ENCODE data around the gene KIRREL3.
A peak's percentile ranks its signal among the peaks of the same experiment; 100 is the strongest.

Gene KIRREL3

GRCh38 chr11:126790550-126791081 lies 210.0 kb downstream of the KIRREL3 start:
- DNase-seq (ENCODE audit: low read depth) = peak; percentile 90
- peak; percentile 48 for TF ChIP-seq CTCF (IDR thresholded peaks at IDR 0.05; ENCODE audit: control insufficient read depth, insufficient read depth, low read depth, low read length, missing control alignments)

GRCh38 chr11:126782810-126783209 lies 217.8 kb downstream of the KIRREL3 start:
- no peak overlapping the region for H3K4me3 ChIP-seq (ENCODE audit: control insufficient read depth, low read depth, low read length)
- DNase-seq (ENCODE audit: low read depth) = no peak
- TF ChIP-seq CTCF (IDR thresholded peaks at IDR 0.05; ENCODE audit: control insufficient read depth, insufficient read depth, low read depth, low read length, missing control alignments) = no peak

More at GRCh38 chr11:126790550-126791081, 210.0 kb downstream of the KIRREL3 start:
- no peak overlapping the region for H3K4me3 ChIP-seq (ENCODE audit: control insufficient read depth, low read depth, low read length)

- TF ChIP-seq CTCF (IDR thresholded peaks at IDR 0.05; ENCODE audit: control insufficient read depth, insufficient read depth, low read depth, low read length, missing control alignments) = no peak
Observed at GRCh38 chr11:126781942-126782341, 218.6 kb downstream of the KIRREL3 start.

GRCh38 chr11:126776119-126776518 lies 224.5 kb downstream of the KIRREL3 start:
- DNase-seq (ENCODE audit: low read depth) = no peak
- H3K4me3 ChIP-seq (ENCODE audit: control insufficient read depth, low read depth, low read length) = no peak overlapping the region
- TF ChIP-seq CTCF (IDR thresholded peaks at IDR 0.05; ENCODE audit: control insufficient read depth, insufficient read depth, low read depth, low read length, missing control alignments) = no peak

More at GRCh38 chr11:126781942-126782341, 218.6 kb downstream of the KIRREL3 start:
- no peak for DNase-seq (ENCODE audit: low read depth)
- H3K4me3 ChIP-seq (ENCODE audit: control insufficient read depth, low read depth, low read length) = no peak overlapping the region

- TF ChIP-seq CTCF (IDR thresholded peaks at IDR 0.05; ENCODE audit: control insufficient read depth, insufficient read depth, low read depth, low read length, missing control alignments) = no peak
- no peak for DNase-seq (ENCODE audit: low read depth)
- H3K4me3 ChIP-seq (ENCODE audit: control insufficient read depth, low read depth, low read length) = no peak overlapping the region
Observed at GRCh38 chr11:126772267-126772666, 228.3 kb downstream of the KIRREL3 start.

- no peak for TF ChIP-seq CTCF (IDR thresholded peaks at IDR 0.05; ENCODE audit: control insufficient read depth, insufficient read depth, low read depth, low read length, missing control alignments)
- DNase-seq (ENCODE audit: low read depth) = no peak
Observed at GRCh38 chr11:126768702-126769101, 231.9 kb downstream of the KIRREL3 start.

GRCh38 chr11:126766440-126766839 lies 234.1 kb downstream of the KIRREL3 start:
- TF ChIP-seq CTCF (IDR thresholded peaks at IDR 0.05; ENCODE audit: control insufficient read depth, insufficient read depth, low read depth, low read length, missing control alignments) = no peak
- H3K4me3 ChIP-seq (ENCODE audit: control insufficient read depth, low read depth, low read length) = no peak overlapping the region
- no peak for DNase-seq (ENCODE audit: low read depth)

More at GRCh38 chr11:126768702-126769101, 231.9 kb downstream of the KIRREL3 start:
- no peak overlapping the region for H3K4me3 ChIP-seq (ENCODE audit: control insufficient read depth, low read depth, low read length)
